ENCODE data around the gene SYT1. TPM values are rescaled to one million over a fixed set of nuclear protein-coding genes. Genes with fewer than 3 reads are reported as not detected.

SYT1 gene
- total RNA-seq, 2 experiments from 2014 or later = not detected

GRCh38 chr12:79186506-79186905 lies 321.9 kb downstream of the SYT1 start:
- no TSS peak for BruUV-seq (replicated peaks)
- Histone ChIP-seq H2AFZ (ENCODE audit: low read length) (no peak overlapping the region), H3K27ac (ENCODE audit: low read depth, low read length, poor library complexity, severe bottlenecking) (no peak overlapping the region), H3K9me2 (ENCODE audit: insufficient read depth, low read length) (no peaks in the 10 kb centered on the region), H3K36me3 (ENCODE audit: insufficient read depth, low read length) (no peaks in the 10 kb centered on the region), H4K20me1 (ENCODE audit: insufficient read depth, low read length) (no peaks in the 10 kb centered on the region), H3K9me3 (ENCODE audit: low read length) (no peaks in the 10 kb centered on the region), H3K79me2 (ENCODE audit: insufficient read depth, low read depth, low read length) (no peaks in the 10 kb centered on the region), H3K4me2 (ENCODE audit: low read length) (no peak overlapping the region), H3K4me1 (ENCODE audit: insufficient read depth, low read length, poor library complexity, severe bottlenecking) (no peaks in the 10 kb centered on the region), H3K4me3 (ENCODE audit: low read depth, low read length, poor library complexity, severe bottlenecking) (no peak overlapping the region)
- DNase-seq (ENCODE audit: low spot score) = no peak
- TF ChIP-seq CTCF (conservative IDR thresholded peaks at IDR 0.05; ENCODE audit: low read length) = no peak
- TF ChIP-seq EZH2phosphoT487 (IDR thresholded peaks at IDR 0.05; ENCODE audit: borderline replicate concordance, low read depth, low read length) = no peak
- intact Hi-C loops (cut with micrococcal nuclease; ENCODE audit: unreplicated experiment) = no loop called here
- ChIA-PET CTCF (ENCODE audit: unreplicated experiment) (no interaction called here), POLR2A (no interaction called here)

- H4K20me1 ChIP-seq (ENCODE audit: insufficient read depth, low read length) = no peaks in the 10 kb centered on the region
- H3K4me3 ChIP-seq (ENCODE audit: low read depth, low read length, poor library complexity, severe bottlenecking) = no peak overlapping the region
- no peaks in the 10 kb centered on the region for H3K9me3 ChIP-seq (ENCODE audit: low read length)
- no peak for DNase-seq (ENCODE audit: low spot score)
- intact Hi-C loops (cut with micrococcal nuclease; ENCODE audit: unreplicated experiment) = no loop called here
- H3K4me2 ChIP-seq (ENCODE audit: low read length) = no peak overlapping the region
- H3K9me2 ChIP-seq (ENCODE audit: insufficient read depth, low read length) = no peaks in the 10 kb centered on the region
- no peak overlapping the region for H3K27ac ChIP-seq (ENCODE audit: low read depth, low read length, poor library complexity, severe bottlenecking)
- ChIA-PET POLR2A (no interaction called here), CTCF (ENCODE audit: unreplicated experiment) (no interaction called here)
- no peaks in the 10 kb centered on the region for H3K79me2 ChIP-seq (ENCODE audit: insufficient read depth, low read depth, low read length)
- no peaks in the 10 kb centered on the region for H3K4me1 ChIP-seq (ENCODE audit: insufficient read depth, low read length, poor library complexity, severe bottlenecking)
- BruUV-seq (replicated peaks) = no TSS peak
- TF ChIP-seq EZH2phosphoT487 (IDR thresholded peaks at IDR 0.05; ENCODE audit: borderline replicate concordance, low read depth, low read length) (no peak), CTCF (conservative IDR thresholded peaks at IDR 0.05; ENCODE audit: low read length) (no peak)
- H3K36me3 ChIP-seq (ENCODE audit: insufficient read depth, low read length) = no peaks in the 10 kb centered on the region
- no peak overlapping the region for H2AFZ ChIP-seq (ENCODE audit: low read length)
Measured at GRCh38 chr12:79187032-79187431, 322.5 kb downstream of the SYT1 start.

GRCh38 chr12:79191391-79191790 lies 326.8 kb downstream of the SYT1 start:
- POLR2A ChIA-PET = no interaction called here
- BruUV-seq (replicated peaks) = no TSS peak
- Histone ChIP-seq H3K79me2 (ENCODE audit: insufficient read depth, low read depth, low read length) (no peaks in the 10 kb centered on the region), H3K4me3 (ENCODE audit: low read depth, low read length, poor library complexity, severe bottlenecking) (no peak overlapping the region), H2AFZ (ENCODE audit: low read length) (no peak overlapping the region), H3K9me2 (ENCODE audit: insufficient read depth, low read length) (no peaks in the 10 kb centered on the region), H4K20me1 (ENCODE audit: insufficient read depth, low read length) (no peaks in the 10 kb centered on the region), H3K4me1 (ENCODE audit: insufficient read depth, low read length, poor library complexity, severe bottlenecking) (no peaks in the 10 kb centered on the region), H3K27ac (ENCODE audit: low read depth, low read length, poor library complexity, severe bottlenecking) (no peak overlapping the region), H3K36me3 (ENCODE audit: insufficient read depth, low read length) (no peaks in the 10 kb centered on the region), H3K9me3 (ENCODE audit: low read length) (no peaks in the 10 kb centered on the region), H3K4me2 (ENCODE audit: low read length) (no peak overlapping the region)
- DNase-seq (ENCODE audit: low spot score) = no peak
- CTCF ChIA-PET (ENCODE audit: unreplicated experiment) = no interaction called here
- intact Hi-C loops (cut with micrococcal nuclease; ENCODE audit: unreplicated experiment) = no loop called here
- TF ChIP-seq EZH2phosphoT487 (IDR thresholded peaks at IDR 0.05; ENCODE audit: borderline replicate concordance, low read depth, low read length) = no peak
- TF ChIP-seq CTCF (conservative IDR thresholded peaks at IDR 0.05; ENCODE audit: low read length) = no peak

Measured in OCI-LY7 (cell line).